A549 (cell line): ENCODE data around the gene KANSL3.

Experiments used
- EP300 ChIP-seq, 2 experiments: fragments of >200 bp; sonication (Bioruptor Twin); formaldehyde crosslinking; IDR thresholded peaks; 2 replicates in 1 of 2; 3 replicates in 1 of 2; pipeline ENCODE4 v1.6.1; 2016 to 2017
- JUN ChIP-seq, 2 experiments: fragments of >200 bp; sonication (Bioruptor Twin); formaldehyde crosslinking; IDR thresholded peaks; 2 replicates in 1 of 2; 3 replicates in 1 of 2; pipeline ENCODE4 v1.6.1; 2016 to 2017
- MAFK ChIP-seq: fragments of 450-650 bp; IDR thresholded peaks from 2 replicates; pipeline ENCODE4 v1.6.1; 2014; ENCODE audit not compliant: partially characterized antibody
- POLR2A ChIP-seq: IDR thresholded peaks from 2 replicates; pipeline ENCODE4 v1.6.1; 2012; ENCODE audit warnings: mild to moderate bottlenecking, low read length
- TF ChIP-seq, protein P1 (sequence below): IDR thresholded peaks from 2 replicates; pipeline ENCODE4 v1.6.1; 2012
- TF ChIP-seq, protein P2 (sequence below): fragments of >200 bp; sonication (Bioruptor Twin); formaldehyde crosslinking; IDR thresholded peaks from 3 replicates; pipeline ENCODE4 v1.5.1; 2016
- TF ChIP-seq, protein P3 (sequence below): fragments of 200-600 bp; sonication (generic); IDR thresholded peaks from 2 replicates; pipeline ENCODE4 v1.6.1; 2016; ENCODE audit warnings: antibody characterized with exemption, mild to moderate bottlenecking, moderate library complexity

DNA sequence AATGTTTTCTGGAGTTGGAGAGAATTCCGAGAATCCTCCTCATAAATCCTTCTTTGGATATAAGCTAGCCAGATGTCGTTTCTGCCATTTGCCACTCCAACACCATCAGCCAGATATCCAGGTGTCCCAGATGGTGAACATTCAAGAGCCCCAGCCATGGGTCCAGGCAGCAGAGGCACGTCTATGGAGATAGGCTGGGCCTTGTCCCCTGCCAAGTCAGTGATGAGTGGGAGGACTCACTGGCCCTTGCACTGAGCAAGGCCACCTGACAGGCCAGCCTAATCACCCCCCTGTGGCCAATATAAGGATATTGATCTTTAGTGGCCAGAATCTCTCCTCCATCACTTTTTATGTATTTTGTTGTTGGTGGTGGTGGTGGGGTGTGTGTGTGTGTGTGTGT is 73.5 kb downstream of the KANSL3 start:
- TF ChIP-seq POLR2A = no peak
- no peak for TF ChIP-seq JUN (IDR thresholded peaks at IDR 0.05)
- no peak for TF ChIP-seq EP300 (IDR thresholded peaks at IDR 0.05)
- TF ChIP-seq, protein P1, sequence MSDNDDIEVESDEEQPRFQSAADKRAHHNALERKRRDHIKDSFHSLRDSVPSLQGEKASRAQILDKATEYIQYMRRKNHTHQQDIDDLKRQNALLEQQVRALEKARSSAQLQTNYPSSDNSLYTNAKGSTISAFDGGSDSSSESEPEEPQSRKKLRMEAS = no peak
- TF ChIP-seq, protein P2, sequence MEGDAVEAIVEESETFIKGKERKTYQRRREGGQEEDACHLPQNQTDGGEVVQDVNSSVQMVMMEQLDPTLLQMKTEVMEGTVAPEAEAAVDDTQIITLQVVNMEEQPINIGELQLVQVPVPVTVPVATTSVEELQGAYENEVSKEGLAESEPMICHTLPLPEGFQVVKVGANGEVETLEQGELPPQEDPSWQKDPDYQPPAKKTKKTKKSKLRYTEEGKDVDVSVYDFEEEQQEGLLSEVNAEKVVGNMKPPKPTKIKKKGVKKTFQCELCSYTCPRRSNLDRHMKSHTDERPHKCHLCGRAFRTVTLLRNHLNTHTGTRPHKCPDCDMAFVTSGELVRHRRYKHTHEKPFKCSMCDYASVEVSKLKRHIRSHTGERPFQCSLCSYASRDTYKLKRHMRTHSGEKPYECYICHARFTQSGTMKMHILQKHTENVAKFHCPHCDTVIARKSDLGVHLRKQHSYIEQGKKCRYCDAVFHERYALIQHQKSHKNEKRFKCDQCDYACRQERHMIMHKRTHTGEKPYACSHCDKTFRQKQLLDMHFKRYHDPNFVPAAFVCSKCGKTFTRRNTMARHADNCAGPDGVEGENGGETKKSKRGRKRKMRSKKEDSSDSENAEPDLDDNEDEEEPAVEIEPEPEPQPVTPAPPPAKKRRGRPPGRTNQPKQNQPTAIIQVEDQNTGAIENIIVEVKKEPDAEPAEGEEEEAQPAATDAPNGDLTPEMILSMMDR = no peak
- no peak for TF ChIP-seq MAFK
- TF ChIP-seq, protein P3, sequence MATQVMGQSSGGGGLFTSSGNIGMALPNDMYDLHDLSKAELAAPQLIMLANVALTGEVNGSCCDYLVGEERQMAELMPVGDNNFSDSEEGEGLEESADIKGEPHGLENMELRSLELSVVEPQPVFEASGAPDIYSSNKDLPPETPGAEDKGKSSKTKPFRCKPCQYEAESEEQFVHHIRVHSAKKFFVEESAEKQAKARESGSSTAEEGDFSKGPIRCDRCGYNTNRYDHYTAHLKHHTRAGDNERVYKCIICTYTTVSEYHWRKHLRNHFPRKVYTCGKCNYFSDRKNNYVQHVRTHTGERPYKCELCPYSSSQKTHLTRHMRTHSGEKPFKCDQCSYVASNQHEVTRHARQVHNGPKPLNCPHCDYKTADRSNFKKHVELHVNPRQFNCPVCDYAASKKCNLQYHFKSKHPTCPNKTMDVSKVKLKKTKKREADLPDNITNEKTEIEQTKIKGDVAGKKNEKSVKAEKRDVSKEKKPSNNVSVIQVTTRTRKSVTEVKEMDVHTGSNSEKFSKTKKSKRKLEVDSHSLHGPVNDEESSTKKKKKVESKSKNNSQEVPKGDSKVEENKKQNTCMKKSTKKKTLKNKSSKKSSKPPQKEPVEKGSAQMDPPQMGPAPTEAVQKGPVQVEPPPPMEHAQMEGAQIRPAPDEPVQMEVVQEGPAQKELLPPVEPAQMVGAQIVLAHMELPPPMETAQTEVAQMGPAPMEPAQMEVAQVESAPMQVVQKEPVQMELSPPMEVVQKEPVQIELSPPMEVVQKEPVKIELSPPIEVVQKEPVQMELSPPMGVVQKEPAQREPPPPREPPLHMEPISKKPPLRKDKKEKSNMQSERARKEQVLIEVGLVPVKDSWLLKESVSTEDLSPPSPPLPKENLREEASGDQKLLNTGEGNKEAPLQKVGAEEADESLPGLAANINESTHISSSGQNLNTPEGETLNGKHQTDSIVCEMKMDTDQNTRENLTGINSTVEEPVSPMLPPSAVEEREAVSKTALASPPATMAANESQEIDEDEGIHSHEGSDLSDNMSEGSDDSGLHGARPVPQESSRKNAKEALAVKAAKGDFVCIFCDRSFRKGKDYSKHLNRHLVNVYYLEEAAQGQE = no peak
